HG03196 (cell line): ENCODE results near the gene KIAA0513.
"Not testable (repeated sequence)": the region's sequence is repeated elsewhere in the genome, so short reads cannot be mapped to it uniquely, and the experiment has no call there.

Source experiments
- ATAC-seq: cut with Tn5 transposase; IDR thresholded peaks from one replicate; pipeline ENCODE4 v1.9.1; 2021; ENCODE audit not compliant: unreplicated experiment

Gene KIAA0513

DNA sequence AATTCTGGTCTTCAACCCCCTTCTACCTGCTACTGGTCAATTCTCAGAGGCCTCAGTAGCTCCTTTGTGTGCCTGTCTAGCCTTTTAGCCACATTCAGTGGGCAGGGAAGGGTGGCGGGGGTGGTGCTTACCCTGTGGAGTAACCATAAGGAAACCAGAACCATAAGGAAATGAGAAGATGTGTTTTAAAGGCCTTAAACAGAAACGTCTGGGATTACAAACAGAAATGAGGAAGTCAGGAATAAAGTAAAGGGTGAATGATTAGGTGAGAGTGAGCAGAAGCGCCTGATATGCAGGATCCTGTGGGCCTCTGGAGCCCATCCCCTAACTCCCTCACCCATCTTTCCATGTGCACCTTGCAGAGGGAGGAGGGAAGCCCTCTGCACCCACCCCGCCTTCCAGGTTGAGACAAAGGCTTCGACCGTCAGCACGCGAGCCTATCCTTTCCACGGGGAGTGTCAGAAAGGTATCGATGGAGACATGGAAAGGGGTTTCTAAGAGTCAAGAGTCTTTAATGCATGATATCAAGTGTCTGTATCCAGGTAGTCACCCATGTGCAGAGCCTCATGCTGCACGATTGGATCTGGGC lies 20.4 kb downstream of the KIAA0513 start:
- ATAC-seq = no peak

DNA sequence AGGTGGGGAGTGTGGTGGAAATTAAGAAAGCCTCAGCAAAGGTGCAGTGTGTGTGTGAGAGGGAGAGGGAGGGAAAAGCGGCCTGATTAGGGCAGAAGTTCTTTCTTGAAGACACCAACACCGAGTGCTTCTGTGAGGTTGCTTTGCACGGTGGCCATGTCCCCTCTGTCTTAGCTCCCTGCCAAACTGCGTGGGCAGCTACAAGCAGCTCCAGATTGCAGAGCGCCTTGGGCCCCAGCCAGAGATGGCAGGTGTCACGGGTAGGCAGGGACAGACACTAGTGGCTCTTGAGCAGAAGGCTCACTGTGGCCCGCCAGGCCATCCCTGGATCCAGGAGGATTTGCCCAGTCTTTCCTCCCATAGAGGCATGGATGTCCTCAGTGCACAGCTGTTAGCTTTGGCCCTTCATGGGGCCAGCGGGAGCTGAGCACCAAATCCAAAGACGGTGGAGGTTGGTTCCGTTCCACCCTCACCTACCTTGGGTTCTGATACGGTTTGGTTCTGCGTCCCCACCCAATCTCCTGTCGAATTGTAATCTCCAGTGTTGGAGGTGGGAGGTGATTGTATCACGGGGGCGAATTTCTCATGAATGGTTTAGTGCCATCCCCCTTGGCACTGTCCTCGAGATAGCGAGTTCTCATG lies 21.4 kb downstream of the KIAA0513 start:
- ATAC-seq = no peak

DNA sequence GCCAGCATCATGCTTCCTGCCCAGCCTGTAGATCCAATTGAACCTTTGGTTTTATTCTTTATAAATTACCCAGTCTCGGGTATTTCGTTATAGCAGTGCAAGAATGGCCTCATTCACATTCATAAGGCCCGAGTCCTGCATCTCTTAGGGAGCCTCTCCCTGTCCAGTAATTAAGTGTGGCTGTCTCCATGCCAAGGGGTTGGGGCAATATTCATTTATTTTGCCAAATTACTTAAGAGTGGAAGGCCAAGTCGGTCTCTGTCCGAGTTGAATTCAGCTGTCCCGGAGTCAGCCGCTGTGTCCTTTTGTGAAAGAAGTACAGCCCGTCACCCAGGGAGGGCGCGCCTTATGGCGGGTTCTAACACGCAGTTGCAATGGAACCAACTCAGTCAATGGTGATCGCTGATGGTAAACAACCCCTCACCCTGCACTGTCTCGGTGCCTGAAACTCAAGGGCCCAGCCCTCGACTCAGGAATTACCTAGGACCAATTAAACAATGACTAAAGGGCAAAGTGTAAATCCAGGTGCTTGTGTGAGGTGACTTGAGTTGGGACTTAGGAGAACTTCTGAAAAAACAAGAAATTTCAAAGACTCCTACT lies 22.2 kb downstream of the KIAA0513 start:
- ATAC-seq = no peak

DNA sequence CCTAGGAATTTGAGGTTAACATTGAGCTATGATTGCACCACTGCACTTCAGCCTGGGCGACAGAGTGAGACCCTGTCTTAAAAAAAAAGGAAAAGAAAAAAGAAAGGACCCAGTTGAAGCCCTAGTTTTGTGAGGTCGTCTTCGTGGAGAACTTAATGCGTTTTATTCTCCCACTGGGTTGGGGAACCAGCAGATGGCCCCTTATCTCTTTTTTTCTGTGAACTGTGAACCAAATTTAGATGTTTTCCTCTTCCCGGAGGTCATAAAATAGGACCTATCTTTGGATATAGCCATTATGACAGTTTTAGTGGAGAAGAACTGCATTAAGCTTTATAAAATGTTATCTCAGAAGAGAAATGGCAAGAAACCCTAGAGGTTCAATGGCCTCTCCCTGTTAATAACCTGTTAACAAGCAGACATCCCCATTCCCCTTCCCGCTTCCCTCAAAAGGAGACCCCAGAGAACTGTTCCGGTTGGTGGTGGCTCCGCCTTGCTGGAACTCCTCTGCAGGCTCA lies 23.5 kb downstream of the KIAA0513 start:
- ATAC-seq = no peak

DNA sequence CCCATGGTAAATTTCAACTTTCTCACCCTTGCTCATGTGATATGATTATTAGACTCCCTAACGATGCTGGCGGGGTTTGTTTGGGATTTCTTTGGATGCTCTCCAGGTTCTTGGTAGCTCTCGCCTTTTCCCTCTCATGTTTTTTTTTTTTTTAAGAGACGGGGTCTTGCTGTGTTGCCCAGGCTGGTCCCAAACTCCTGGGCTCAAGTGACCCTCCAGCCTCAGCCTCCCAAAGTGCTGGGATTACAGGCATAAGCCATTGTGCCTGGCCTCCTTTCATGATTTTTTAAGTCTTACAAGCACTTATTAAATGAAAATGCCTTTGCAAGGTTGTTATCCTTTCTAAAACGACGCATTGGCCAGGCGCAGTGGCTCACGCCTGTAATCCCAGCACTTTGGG lies 24.1 kb downstream of the KIAA0513 start:
- ATAC-seq = no peak

DNA sequence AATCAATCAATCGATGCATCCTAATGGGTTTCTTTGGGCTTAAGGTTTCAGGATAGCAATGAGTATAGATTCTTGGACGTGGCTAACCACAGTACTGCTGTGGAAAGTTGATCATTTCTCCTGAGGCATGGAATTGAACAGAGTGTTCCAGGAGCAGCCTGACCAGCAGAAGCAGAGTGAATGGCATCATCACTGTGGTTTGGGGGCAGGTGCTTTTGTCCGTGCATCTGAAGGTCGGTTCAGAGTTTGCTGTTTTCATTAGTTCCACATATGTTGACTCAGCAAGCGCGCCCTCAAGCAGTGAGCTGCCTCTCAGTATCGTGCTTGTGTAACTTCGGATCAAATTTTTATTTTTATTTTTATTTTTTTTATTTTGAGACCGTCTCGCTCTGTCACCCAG lies 24.9 kb downstream of the KIAA0513 start:
- ATAC-seq = no peak

DNA sequence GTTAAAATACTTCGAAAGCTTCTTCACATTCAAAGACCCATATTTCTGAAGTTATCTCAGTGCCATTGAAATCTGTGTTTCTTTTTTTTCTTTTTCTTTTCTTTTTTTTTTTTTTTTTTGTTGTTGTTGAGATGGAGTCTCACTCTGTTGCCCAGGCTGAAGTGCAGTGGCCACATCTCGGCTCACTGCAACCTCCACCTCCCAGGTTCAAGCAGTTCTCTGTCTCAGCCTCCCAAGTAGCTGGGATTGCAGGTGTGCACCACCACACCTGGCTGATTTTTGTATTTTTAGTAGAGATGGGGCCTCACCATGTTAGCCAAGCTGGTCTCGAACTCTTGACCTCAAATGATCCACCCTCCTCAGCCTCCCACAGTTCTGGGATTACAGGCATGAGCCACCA lies 26.7 kb downstream of the KIAA0513 start:
- not testable (repeated sequence) for ATAC-seq

DNA sequence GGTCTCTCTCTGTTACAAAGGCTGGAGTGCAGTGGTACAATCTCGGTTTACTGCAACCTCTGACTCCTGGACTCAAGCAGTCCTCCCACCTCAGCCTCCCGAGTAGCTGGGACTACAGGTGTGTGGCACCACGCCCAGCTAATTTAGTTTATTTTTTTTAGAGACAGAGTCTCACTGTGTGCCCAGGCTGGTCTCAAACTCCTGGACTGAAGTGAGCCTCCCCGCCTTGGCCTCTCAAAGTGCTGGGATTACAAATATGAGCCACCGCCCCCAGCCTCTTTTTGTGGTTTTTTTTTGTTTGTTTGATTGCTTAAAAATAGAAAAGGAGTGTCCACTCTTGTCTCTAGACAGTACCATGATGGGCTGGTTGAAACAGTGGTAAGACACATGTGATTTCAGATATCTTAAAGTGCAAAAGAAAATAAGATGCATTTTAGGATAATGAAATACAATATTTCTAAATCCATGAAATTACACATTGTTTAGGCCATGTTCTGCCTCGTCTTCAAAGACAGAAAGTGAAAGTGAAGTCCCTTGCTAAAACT lies 27.4 kb downstream of the KIAA0513 start:
- ATAC-seq = no peak

DNA sequence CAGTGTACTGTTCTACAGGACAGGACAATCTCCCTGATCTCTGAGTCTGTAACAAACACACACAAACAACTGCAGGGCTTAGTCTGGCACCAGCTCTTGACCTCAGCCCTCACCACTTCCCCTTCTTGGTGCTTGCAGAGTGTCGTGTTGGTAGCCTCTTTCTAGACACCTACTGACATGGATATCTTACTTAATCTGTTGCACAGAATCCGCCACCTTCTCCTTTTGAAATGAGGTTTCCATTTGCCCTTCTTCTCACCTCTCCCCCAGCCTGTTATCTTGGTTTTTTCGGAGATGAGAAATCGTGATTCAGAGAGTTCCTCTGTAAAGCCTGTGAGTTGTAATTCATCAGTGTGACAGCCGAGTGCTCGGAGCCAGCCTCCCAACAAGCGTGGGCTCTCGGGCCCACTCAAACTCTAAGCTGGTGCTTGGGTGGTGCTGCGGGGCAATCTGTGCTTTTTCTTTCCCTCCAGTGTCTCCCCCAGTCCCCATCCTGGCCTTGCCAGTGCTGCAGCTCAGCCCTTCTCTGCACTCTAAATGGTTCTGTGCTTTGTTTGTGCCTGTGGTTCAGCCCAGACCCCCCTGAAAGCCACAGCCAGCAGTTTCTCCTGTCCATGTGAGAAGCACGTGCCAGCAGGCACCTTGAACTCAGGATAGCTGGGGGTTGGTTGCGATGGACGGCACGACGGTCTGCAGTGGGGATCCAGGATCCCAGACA lies 28.1 kb downstream of the KIAA0513 start:
- peak; percentile 93 for ATAC-seq

DNA sequence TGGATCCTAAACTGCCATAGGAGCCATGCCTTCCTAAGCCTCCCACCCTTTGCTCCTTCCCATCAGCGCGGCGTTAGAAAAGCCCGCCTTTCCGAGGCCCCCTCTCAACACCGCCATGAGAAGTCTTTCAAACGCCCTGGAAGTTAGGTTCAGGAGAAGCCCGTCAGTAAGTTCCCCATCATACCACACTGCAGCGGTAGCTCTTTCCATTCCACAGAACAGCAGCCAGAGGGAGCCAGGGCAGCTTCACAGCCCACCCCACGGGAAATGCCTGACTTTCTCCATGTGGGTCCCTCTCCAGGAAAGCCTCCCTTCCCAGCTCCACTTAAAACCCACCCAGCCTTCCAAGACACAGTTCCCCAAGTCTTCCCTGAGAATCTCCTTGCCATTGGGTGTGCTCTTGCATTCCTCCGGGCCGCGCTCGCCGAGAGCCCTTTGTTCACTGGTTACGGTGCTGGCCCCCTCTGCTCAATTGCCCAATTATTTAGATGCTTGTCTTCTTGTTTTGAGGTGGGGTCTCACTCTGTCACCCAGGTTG lies 28.7 kb downstream of the KIAA0513 start:
- ATAC-seq = no peak

DNA sequence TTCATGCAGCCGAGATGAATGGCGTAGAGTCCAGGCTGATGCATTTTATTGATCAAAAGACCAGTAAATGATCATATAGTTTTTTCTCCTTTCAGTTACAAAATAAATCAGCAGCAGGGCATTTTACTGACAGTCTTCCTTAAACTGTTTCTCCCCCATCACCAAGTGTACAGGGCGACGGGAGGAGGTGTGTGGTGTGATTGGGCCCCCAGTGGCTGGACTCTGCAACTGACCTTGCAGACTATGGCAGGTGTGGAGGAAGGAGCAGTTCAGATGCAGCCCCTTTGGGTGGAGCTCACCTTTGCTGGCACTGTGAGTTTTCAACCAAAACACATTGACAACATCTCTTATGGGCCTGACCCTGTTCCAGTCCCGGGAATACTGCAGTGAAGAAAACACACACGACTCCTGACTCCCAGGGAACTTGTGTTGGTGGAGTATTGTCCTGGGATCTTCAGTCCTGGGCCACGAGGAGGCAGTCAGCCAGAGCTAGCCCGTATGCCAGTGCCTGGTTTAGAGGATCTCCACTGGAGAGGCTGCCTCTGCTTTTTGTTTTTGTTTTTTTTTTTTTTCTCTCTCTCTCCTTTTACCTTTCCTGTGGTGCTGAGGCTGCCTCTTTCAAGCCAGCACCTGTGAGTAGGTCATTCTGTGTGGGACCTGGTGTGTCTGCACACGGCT lies 29.8 kb downstream of the KIAA0513 start:
- ATAC-seq = no peak

DNA sequence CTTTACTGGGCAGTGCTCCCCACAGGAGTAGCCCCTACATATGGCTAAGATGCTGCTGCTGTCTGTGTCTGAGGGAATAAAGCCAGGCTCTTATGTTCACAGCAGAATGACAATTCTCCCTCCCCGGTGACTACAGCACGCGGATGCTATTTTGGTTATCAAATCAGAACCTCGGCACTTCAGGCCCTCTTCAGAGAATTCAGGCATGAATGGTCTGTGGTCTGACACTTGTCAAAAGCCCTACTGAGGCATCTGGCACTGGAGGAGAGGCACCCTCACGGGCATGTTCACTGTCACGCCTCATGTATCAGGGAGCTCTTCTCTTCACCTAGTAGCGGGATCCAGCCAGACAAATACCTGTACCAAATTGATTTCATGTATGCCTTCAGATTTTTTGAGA lies 30.4 kb downstream of the KIAA0513 start:
- ATAC-seq = no peak

DNA sequence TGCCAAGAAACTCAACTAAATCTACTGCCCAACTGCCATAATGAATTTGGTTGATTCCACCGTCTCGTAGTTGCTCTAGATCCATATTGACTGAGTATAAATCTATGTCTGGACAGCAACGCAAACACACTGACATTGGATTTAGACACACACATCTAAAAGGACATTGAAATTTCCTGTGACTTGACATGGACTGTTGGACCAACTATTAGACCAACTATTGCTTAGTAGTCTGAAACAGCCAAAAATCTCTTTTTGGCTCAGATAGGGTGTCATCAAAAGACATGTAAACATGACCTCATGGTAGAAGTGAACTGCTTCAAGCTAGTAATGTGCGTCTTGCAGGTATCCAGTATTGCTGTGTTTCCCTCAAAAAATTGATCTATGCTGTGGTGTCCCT lies 31.3 kb downstream of the KIAA0513 start:
- no peak for ATAC-seq

DNA sequence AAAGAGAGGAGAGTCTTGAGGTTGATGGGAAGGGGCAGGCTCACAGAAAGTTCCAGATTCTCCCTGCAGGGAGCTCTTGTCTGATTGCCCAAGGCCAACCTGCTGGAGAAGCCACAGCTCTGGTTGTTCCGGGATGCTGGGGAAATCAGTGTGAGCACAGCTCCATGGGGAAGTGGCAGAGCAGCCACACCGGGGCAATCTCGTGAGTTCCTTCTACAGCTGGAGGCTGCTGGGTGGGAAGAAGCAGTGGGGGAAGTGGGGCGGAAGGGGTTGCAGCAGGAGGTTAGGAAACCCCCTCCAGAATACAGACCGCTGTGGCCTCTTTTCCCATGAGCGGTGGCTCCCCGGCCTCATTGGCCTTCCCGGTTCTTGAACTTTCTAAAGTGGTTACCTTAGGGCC lies 34.0 kb downstream of the KIAA0513 start:
- no peak for ATAC-seq

DNA sequence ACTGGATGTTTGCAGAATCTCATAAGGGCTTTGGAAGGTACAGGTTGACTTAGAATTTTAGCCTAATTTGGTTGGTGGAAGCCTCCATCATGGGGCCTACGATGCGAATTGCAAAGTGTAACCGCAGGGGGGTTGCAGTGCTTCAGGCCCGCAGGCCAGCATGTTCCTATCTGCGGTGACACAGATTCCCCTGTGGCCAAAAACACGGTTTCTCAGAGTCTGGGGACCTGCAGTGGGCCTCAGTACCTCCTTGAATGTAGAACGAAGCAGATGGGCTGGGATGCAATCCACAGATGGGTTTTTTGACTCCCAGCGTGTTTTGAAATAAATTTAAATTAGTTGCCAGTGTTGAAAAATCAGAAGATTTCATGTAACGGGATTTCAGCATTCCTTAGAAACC lies 34.7 kb downstream of the KIAA0513 start:
- ATAC-seq = no peak

DNA sequence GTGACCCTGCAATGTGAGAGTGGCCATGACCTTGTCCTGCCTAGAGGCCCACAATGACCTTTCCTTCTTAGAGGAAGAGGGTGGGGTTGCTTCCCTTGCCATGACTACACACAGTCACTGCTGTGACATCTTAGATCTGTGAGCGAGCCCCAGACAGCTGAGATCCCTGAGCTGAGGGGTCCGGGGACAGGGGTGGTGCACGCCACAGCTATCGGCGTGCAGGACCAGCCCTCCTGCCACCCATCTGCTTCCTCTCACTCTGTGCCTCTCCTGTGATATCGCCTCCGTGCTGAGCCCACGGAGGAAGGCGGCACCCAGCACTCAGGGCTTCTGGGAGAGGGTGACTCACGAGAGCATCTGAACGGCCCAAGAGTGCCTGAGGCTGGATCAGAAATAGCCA lies 35.2 kb downstream of the KIAA0513 start:
- no peak for ATAC-seq

DNA sequence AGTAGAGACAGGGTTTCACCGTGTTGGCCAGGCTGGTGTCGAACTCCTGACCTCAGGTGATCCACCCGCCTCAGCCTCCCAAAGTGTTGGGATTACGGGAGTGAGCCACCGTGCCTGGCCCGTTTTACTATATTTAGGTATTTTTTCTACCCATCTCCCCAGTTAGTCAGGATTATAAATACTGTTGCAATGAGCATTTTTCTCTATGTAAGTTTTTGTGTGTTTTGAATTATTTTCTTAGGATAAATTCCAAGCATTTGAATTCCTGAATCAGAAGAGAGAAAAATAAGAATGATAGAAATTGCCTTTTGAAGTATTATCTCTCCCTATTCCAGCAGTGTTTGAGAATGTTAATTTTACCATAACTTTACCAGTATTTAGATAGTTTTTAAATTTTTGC lies 36.6 kb downstream of the KIAA0513 start:
- no peak for ATAC-seq

DNA sequence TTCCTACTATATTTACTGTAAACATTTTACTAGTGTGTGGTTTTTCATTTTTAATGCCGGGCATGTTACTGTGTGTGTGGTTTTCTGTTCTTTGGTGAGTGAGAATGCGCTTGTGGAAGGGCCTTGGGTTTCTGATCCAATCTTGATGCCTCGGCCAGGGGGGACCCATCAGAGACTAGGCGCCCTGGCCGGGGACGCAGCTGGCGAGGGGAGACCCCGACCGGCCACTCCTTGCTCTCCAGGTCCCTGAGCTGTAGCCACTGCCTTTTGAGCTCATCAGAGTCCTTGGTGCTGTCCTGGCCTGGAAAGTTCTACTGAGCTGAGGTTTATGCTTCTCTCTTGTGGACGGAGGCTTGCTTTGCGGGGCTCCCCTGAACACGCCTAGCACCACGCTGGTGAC lies 37.5 kb downstream of the KIAA0513 start:
- ATAC-seq = no peak

DNA sequence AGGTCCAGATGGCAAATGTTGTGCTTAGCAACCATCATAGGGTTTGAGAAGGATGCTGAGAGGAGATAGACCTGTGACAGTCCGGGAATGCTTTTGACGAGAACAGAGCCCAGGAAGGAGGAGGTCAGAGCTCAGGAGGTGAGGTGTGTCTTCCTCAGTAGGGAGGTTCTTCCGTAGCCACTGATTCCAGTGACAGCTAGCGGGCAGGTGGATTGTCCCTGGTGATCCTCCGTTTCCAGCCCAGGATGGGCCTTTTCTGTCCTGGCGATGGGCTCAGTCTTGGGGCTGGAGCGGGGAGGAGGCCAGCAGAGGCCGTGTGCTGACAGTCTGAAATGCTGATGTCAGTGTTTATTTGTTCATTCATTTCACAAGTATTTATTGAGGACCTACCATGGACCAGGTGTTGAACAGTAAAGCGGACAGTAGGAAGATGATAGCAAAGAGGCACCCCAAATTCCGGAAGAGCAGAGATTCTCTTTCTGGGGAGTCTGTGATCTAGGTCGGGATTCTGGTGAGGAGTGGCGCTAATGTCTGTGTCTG lies 38.8 kb downstream of the KIAA0513 start:
- ATAC-seq = no peak

DNA sequence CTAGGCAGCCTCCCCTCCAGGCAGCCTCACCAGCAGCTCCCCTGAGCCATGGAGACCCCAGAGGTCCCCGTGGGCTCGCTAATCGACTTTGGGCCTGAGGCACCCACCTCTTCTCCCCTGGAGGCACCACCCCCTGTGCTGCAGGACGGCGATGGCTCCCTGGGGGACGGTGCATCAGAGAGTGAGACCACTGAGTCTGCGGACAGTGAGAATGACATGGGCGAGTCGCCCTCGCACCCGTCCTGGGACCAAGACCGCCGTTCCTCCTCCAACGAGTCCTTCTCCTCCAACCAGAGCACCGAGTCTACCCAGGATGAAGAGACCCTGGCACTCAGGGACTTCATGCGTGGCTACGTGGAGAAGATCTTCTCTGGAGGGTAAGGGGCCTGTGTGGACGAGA lies 39.4 kb downstream of the KIAA0513 start:
- no peak for ATAC-seq

DNA sequence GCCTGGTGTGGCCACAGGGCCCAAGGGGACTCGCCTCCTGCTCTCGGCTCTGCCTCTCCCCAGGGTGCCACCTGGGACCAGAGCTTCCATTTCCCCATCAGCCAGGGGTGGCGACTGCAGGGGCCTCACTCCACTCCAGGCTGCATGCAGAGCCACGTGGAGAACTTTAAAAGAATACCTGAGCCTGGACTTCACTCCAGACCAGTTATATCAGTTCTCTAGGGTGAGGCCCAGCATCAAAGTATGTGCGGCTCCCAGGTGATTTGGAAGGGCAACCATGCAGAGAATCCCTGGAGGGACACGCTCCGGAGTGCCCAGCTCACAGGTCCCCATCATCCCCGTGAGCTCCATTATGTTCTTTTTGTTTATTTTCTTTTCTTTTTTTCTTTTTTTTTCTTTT lies 39.8 kb downstream of the KIAA0513 start:
- ATAC-seq = no peak
